Nephron (organoid): ENCODE measurements around the gene JRKL.

Experiments used
- H3K27ac Mint-ChIP-seq, 3 experiments: 2 replicates each; pipeline ENCODE4 v1.8.0; 2020; ENCODE audit warnings: mixed read lengths in 3 of 3, mild to moderate bottlenecking in 2 of 3, moderate library complexity in 1 of 3
- H3K27me3 Mint-ChIP-seq: 2 replicates; pipeline ENCODE4 v1.8.0; 2021; ENCODE audit warnings: low read depth, mild to moderate bottlenecking, moderate library complexity, mixed read lengths
- H3K36me3 Mint-ChIP-seq: 2 replicates; pipeline ENCODE4 v1.8.0; 2020; ENCODE audit warnings: low read depth, mixed read lengths
- H3K4me1 Mint-ChIP-seq: 2 replicates; pipeline ENCODE4 v1.8.0; 2020; ENCODE audit warnings: mixed read lengths
- H3K4me3 Mint-ChIP-seq, 3 experiments: 2 replicates each; pipeline ENCODE4 v1.8.0; 2020; ENCODE audit warnings: mild to moderate bottlenecking in 3 of 3, mixed read lengths in 3 of 3, moderate library complexity in 2 of 3
- H3K9me3 Mint-ChIP-seq: 2 replicates; pipeline ENCODE4 v1.8.0; 2020; ENCODE audit warnings: mixed read lengths
- TF ChIP-seq, protein P1 (sequence below), 3 experiments: fragments of 200-600 bp; sonication (generic); IDR thresholded peaks; one replicate each; pipeline ENCODE4 v1.5.0; 2021; ENCODE audit warnings: antibody characterized with exemption in 3 of 3; ENCODE audit not compliant: unreplicated experiment in 3 of 3

JRKL gene

DNA sequence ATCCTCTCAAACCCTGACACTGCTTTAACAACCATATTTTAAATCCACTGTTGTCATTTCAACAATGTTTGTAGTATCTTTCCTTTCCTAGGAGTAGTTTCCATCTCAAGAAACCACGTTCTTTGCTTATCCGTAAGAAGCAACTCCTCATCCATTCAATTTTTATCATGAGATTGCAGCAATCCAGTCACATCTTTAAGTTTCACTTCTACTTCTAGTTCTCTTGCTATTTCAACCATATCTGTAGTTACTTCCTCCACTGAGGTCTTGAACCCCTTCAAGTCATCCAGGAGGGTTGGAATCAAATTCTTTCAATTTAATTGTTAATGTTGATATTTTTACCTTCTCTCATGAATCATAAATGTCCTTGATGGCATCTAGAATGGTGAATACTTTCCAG lies 22.5 kb upstream of the JRKL start:
- Mint-ChIP-seq H3K4me1 (no peaks in the 10 kb centered on the region), H3K36me3 (peaks cover 55% of the 10 kb centered on the region), H3K9me3 (peaks cover 11% of the 10 kb centered on the region), H3K27ac (no peak overlapping the region), H3K4me3 (no peak overlapping the region), H3K27me3 (no peaks in the 10 kb centered on the region)
- TF ChIP-seq, protein P1, sequence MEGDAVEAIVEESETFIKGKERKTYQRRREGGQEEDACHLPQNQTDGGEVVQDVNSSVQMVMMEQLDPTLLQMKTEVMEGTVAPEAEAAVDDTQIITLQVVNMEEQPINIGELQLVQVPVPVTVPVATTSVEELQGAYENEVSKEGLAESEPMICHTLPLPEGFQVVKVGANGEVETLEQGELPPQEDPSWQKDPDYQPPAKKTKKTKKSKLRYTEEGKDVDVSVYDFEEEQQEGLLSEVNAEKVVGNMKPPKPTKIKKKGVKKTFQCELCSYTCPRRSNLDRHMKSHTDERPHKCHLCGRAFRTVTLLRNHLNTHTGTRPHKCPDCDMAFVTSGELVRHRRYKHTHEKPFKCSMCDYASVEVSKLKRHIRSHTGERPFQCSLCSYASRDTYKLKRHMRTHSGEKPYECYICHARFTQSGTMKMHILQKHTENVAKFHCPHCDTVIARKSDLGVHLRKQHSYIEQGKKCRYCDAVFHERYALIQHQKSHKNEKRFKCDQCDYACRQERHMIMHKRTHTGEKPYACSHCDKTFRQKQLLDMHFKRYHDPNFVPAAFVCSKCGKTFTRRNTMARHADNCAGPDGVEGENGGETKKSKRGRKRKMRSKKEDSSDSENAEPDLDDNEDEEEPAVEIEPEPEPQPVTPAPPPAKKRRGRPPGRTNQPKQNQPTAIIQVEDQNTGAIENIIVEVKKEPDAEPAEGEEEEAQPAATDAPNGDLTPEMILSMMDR (IDR thresholded peaks at IDR 0.05; ENCODE audit: unreplicated experiment in 3 of 3), result no peak

DNA sequence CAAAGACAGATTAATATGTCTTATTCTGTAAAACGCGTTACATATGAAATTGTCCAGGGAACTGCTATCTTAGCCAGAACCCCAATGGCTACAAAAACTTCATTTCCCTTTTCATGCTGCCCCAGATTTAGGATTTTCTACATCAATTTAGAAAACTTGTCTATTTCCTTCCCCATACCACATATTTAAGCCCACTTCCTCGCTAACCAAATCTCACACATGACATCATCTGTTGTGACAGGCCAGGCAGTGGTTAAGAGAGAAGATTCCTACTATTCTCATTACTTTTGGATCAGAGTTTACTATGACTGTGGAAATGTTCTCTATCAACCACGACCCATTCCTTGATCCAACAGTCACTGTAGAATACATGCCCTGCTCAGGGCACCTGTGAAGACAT lies 16.0 kb upstream of the JRKL start:
- peaks cover 56% of the 10 kb centered on the region for H3K36me3 Mint-ChIP-seq
- H3K4me1 Mint-ChIP-seq, result no peaks in the 10 kb centered on the region
- H3K4me3 Mint-ChIP-seq, result no peak overlapping the region
- H3K27ac Mint-ChIP-seq, result no peak overlapping the region
- H3K9me3 Mint-ChIP-seq, result peaks cover 9% of the 10 kb centered on the region
- H3K27me3 Mint-ChIP-seq, result no peaks in the 10 kb centered on the region
- TF ChIP-seq, protein P1 (IDR thresholded peaks at IDR 0.05; ENCODE audit: unreplicated experiment in 3 of 3), result no peak

DNA sequence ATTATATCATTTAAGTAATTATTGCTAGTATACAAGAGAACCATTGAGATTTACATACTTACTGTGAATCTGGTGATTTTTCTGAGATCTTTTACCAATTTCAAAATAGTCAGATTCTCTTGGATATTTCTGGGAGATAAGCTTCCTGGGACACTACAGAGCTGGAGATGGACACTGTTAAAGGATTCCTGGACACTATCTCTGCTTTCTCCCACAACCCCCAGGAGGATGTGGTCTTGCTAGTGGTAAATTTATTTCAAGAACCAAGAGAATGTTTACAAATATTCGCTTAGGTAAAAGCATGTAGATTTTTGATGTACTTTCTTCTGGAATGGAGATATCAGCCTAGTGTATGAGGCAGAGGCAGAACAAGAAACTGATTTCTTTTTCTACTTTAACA lies 13.0 kb upstream of the JRKL start:
- peaks cover 45% of the 10 kb centered on the region for H3K36me3 Mint-ChIP-seq

DNA sequence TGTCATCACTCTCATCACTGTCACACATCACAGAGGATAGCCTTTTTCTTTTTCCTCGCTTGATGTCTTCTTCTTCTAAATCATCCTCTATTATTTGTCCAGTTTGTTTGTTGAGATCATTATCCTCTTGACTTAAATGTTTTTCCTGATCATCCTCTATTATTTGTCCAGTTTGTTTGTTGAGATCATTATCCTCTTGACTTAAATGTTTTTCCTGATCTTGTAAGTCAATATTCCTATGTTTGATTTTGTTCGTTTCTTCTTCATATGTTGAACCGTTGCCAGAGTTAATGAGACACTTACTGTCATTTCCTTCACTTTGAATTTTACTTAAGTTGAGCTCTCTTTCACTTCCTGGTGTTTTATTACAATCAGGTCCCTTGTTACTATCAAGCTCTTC lies 5.7 kb upstream of the JRKL start:
- no peak overlapping the region for H3K4me3 Mint-ChIP-seq
- no peaks in the 10 kb centered on the region for H3K9me3 Mint-ChIP-seq
- TF ChIP-seq, protein P1 (IDR thresholded peaks at IDR 0.05; ENCODE audit: unreplicated experiment in 3 of 3), result no peak
- H3K4me1 Mint-ChIP-seq, result peaks cover 22% of the 10 kb centered on the region
- H3K27me3 Mint-ChIP-seq, result no peaks in the 10 kb centered on the region
- H3K27ac Mint-ChIP-seq, result no peak overlapping the region
- peaks cover 33% of the 10 kb centered on the region for H3K36me3 Mint-ChIP-seq

More for the DNA sequence above, 13.0 kb upstream of the JRKL start:
- Mint-ChIP-seq H3K27ac (no peak overlapping the region), H3K9me3 (peaks cover 2% of the 10 kb centered on the region), H3K27me3 (no peaks in the 10 kb centered on the region), H3K4me1 (no peaks in the 10 kb centered on the region), H3K4me3 (no peak overlapping the region)
- TF ChIP-seq, protein P1 (IDR thresholded peaks at IDR 0.05; ENCODE audit: unreplicated experiment in 3 of 3), result no peak

DNA sequence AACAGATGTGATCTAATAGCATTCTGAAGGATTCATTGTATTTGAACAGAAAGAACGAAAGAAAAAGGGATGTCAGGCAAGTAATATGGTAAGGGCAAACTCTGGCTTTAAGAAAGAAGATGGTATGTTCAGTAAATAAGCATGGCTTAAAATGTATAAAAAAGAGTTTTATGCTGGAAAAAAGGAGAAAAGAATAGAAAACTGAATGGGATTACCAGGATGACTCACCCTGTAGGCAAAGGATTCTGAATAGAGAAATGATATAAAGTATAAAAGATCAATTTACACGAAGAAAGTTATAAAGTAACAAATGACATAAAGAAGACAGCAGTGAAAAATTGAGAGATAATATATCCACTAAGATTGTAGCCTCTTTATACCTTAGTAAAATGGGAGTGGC lies 4.6 kb upstream of the JRKL start:
- no peaks in the 10 kb centered on the region for H3K27me3 Mint-ChIP-seq
- H3K9me3 Mint-ChIP-seq, result no peaks in the 10 kb centered on the region
- peaks cover 28% of the 10 kb centered on the region for H3K36me3 Mint-ChIP-seq
- TF ChIP-seq, protein P1 (IDR thresholded peaks at IDR 0.05; ENCODE audit: unreplicated experiment in 3 of 3), result no peak
- H3K4me1 Mint-ChIP-seq, result peaks cover 22% of the 10 kb centered on the region
- no peak overlapping the region for H3K27ac Mint-ChIP-seq
- no peak overlapping the region for H3K4me3 Mint-ChIP-seq

DNA sequence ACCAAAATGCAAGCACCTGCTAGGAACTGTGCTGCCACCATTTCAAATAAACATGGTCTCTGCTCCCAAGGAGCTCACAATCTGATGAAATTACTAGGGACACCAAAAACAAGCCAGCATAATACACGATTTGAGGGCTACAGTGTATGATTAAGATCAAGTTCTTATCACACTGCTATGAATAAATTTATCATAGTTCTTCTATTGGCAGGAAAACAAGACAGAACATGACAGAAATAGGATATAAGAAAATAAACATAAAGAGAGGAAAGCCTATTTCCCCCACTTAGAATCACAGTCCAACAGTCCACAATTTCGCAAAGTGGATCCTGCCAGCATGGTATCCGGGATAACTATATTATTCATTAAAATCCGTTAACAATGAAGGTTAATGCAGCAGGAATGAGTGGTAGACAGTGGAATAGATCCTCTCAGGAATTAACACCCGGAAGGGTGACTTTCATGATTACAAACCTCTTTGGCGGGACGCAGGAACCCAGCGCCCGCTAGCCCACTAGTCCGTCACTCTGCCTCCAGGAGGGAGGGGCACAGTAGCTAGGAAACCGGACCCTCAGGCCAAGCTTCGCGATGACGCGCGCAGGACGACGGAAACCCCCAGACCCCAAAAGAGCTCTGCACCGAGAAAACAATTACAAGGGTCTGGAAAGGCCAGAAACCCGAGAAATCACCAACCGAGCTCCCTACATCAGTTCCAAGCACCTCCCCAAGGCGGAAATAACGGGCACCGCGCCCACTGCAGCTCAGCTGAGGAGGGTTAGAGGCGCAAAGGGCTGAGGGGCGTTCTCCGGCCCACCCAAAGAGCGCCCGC lies 708 bp upstream of the JRKL start:
- H3K27me3 Mint-ChIP-seq, result no peaks in the 10 kb centered on the region
- H3K4me1 Mint-ChIP-seq, result peaks cover 35% of the 10 kb centered on the region
- peaks cover 7% of the 10 kb centered on the region for H3K9me3 Mint-ChIP-seq
- peaks cover 35% of the 10 kb centered on the region for H3K36me3 Mint-ChIP-seq
- TF ChIP-seq, protein P1 (IDR thresholded peaks at IDR 0.05; ENCODE audit: unreplicated experiment in 3 of 3), result no peak
- peak overlapping the region; percentile 69 to 99 (median 99) for H3K27ac Mint-ChIP-seq
- H3K4me3 Mint-ChIP-seq, result peak overlapping the region; percentile 85 to 100 (median 99)
